HG03097 (cell line): ENCODE data around the gene ENPP5.
A peak's percentile ranks its signal among the peaks of the same experiment; 100 is the strongest.
"Not testable (repeated sequence)": the region's sequence is repeated elsewhere in the genome, so short reads cannot be mapped to it uniquely, and the experiment has no call there.

Source experiments
- ATAC-seq: cut with Tn5 transposase; IDR thresholded peaks from one replicate; pipeline ENCODE4 v1.9.1; 2021; ENCODE audit not compliant: unreplicated experiment, low FRiP score

Gene ENPP5

DNA sequence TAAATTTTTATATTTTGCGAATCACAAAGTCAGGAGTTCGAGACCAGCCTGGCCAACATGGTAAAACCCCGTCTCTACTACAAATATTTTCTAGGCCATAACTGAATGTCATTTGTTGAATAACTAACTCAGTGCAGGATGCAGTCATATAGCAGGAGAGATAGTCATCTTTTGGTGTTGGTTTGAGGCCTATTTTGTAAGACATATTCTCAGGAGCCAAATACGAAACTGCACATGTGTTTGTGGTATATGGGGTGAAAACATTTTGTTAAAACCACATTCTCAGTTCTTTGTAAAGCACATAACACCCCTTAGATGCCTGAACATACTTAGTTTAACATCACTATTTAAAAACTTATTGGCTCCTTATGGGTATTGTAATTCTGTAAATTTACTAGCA is 4.7 kb upstream of the ENPP5 start:
- peak; percentile 91 for ATAC-seq

DNA sequence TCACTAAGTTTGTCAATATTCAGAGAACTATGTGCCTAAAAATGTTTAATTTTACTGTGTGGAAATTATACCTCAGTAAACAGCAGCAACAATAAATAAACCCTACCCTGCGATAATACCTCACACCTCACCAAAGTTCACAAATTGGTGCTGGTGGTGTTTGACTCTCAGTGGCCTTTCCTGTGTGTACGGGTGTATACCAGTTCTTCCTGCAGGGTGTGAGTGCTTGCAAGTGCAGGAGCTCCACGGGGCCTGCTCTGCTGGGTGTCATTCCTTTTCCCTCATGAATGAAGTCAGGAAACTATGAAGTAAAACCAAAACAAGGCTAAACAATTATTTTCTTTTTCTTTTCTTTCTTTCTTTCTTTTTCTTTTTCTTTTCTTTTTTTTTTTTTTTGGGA is 4.1 kb upstream of the ENPP5 start:
- ATAC-seq, result no peak

DNA sequence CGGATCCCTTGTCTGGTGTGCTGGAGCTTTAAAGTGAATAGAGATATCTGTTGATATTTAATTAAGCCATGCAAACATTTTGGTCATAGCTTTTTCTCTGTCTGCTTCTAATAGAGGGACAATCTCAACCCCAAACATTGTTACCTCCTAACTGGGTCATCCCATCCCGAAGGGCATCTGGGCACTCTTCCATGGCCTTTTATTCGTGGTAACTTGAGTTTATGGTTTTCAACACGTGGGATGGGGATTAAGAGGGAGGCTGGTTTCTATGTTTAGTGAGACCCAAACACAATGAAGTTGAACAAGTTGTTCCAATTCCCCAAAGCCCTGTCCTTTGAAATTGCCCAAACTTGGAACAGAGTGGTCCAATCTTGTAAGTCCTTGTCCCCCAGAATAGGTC is 1.4 kb upstream of the ENPP5 start:
- ATAC-seq, result no peak

DNA sequence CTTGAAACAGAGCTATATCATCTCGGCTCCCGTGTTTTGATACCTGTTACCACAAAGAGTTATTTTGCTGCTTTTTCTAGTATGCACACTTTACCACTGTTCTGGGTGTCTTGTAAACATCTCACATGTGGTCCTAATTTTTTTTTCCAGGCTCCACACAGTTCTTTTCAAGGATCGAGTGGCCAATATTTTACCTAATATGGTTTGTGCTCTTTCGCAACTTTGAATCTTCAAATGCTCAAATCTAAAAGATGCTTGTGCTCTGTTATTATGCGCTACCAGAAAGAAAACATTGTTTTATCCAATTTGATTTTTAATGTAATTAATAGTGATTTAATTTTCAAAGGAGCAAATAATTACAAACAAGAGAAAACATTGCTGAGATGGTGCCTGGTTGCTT is 10.7 kb downstream of the ENPP5 start:
- ATAC-seq, result no peak

DNA sequence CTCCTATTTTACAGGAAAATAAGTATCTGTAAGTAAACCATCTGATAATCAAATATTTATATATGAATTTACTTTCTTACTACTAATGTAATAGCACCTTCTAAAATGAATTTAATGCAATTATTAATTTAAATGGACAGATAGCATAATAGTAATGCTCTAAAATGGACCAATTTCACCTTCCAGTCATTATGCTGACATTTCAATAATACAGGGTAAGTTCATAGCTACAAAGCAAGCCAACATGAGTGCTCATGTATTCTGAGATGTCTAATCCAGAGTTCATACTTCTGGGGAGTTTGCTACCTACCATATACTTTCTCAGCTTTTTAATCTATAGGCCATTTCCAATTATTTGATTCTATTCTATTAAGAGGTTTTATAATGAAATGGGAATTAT is 11.6 kb downstream of the ENPP5 start:
- ATAC-seq, result no peak

DNA sequence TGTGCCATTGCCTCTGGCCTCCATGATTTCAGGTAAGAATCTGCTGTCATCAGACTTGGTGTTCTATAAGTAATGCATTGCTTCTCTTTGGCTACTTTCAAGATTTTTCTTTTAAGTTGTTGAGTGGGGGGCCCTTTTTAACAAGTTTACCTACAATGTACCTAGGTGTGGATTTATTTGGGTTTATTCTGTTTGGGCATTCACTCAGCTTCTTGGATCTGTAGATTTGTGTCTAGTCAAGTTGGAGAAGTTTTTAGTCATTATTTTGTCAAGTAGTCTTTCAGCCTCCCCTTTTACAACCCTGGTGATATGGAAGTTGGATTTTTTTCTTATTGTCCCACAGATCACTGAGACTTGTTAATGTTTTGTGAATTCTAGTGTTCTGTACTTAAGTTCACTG is 14.1 kb downstream of the ENPP5 start:
- ATAC-seq, result no peak

DNA sequence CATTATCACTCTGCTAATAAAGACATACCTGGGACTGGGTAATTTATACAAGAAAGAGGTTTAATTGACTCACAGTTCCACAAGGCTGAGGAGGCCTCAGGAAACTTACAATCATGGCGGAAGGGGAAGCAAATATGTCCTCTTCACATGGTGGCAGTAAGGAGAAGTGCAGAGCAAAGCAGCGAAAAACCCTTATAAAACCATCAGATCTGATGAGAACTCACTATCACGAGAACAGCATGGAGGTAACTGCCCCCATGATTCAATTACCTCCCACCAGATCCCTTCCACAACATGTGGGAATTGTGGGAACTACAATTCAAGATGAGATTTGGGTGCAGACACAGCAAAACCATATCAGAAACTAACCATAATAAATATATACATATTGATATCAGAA is 21.7 kb downstream of the ENPP5 start:
- ATAC-seq, result not testable (repeated sequence)

DNA sequence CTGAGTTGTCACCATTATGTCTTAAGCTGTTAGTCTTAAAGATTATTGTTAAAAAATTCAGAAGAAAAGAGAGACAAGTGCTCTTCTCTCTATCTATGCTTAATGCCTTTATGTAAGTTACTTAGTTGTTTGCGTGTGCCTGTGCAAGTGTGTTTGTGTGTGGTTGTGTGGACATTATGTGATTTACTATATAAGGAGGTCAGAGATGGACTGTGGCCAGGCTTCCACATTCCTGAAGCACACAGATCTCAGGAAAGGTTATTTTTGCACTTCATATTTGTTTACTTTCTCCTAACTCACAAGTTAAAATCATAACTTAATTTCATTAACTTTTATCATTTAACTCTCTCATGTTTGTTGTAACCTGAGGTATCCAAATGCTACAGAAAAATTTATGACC is 26.5 kb downstream of the ENPP5 start:
- no peak for ATAC-seq

DNA sequence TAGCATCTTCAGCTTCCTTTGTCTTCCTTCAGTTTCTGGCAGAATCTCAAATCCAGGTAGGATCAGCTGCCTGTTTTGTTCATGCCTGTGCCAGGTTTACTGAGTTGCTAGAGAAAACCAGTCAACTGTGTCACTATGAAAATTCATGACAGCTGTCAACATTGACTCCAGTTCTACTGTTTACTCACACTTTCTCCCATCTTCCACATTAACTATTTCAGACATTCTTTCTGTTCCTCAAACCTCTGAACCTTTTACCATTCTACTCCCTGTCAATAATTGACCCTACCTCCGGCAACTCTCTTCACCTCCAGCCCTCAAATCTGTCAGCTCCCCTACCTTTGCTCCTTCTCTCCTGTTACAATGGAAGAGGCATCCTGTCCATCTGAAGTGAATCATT is 32.5 kb downstream of the ENPP5 start:
- peak; percentile 84 for ATAC-seq

DNA sequence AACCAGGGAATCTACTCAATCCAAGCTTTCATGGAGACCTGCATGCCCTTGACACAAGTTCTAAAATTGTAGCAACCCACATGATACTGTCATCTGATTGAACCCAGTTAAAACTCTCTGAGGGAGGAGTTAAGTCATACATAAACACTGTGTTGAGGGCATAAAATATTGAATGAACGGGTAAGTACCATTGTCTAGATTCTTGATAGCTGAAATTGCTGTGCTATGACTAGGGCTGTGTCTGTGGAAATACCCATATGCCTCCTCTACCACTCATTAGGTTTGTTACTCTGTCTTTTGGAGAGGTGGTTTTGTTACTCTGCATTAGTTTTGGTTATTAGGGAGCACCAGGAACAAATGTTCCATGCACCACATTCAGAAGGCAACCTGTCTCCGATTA is 33.4 kb downstream of the ENPP5 start:
- ATAC-seq, result no peak

DNA sequence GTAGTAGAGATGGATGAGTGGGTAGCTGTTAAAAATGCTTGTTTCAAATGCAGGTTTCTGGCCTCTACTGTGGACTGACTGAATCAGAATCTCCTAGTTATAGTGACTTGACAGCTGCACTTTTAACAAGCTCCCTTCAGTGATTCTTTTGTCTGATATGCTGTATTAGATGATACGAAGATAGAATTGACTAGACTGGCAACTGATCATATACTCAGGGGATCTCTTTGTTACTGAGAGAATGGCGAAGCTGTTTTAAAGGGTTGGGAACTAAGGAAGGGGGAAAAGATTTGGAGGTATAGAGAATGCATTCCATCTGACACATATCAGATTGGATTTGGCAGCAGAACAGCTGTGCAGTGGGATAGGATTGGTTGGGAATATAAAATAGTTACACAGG is 33.9 kb downstream of the ENPP5 start:
- ATAC-seq, result no peak

DNA sequence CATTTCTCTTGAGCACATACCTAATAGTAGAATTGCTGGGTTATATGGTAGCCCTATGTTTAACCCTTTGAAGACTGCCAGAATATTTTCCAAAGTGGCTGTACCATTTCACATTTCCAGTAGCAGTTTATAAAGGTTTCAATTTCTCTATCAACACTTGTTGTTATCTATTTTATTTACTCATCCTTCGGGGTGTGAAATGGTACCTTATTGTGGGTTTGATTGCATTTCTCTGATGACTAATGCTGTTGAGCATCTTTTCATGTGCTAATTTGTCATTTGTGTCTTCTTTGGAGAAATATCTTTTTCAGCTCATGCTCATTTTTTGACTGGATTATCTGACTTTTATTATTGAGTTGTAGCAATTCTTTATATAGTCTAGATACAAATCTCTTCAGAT is 35.6 kb downstream of the ENPP5 start:
- ATAC-seq, result no peak

DNA sequence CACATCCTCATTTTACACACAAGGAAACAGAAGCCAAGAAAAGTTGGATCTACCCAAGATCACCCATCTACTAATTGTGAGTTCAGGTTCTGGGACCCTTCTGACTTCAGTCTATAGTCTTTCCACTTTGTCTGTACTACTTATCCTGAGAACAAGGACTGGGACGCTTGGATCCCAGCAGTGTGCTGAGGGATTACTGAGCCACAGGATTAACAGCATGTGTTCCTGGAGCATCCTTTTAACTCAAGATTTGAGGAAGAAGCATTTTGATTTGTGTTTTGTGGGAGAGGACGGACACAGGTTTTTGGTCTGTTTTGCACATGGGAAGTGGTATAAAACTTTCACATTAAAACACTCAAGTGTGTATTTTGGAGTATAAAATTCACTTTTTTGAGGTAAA is 36.6 kb downstream of the ENPP5 start:
- no peak for ATAC-seq

DNA sequence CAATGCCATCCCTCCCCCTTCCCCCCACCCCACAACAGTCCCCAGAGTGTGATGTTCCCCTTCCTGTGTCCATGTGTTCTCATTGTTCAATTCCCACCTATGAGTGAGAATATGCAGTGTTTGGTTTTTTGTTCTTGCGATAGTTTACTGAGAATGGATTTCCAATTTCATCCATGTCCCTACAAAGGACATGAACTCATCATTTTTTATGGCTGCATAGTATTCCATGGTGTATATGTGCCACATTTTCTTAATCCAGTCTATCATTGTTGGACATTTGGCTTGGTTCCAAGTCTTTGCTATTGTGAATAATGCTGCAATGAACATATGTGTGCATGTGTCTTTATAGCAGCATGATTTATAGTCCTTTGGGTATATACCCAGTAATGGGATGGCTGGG is 39.5 kb downstream of the ENPP5 start:
- ATAC-seq, result not testable (repeated sequence)

DNA sequence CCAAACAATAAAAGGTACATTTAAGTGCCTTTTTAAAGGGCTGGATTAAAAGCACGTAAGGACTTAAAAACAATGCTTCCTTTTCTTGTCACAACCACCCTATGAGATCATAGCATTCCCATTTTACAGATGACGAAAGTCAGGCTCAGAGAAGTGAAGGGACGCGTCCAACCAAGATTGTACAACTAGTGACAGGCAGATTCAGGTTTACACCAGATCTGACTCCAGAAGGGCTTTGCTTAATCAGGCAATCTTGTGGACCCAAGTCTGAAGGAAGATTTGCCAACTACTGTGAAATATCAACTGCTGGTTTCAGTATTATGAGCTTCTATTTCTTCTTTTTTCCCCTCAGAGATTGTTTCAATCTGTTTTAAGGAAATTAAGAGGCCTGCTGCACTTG is 40.1 kb downstream of the ENPP5 start:
- ATAC-seq, result no peak

DNA sequence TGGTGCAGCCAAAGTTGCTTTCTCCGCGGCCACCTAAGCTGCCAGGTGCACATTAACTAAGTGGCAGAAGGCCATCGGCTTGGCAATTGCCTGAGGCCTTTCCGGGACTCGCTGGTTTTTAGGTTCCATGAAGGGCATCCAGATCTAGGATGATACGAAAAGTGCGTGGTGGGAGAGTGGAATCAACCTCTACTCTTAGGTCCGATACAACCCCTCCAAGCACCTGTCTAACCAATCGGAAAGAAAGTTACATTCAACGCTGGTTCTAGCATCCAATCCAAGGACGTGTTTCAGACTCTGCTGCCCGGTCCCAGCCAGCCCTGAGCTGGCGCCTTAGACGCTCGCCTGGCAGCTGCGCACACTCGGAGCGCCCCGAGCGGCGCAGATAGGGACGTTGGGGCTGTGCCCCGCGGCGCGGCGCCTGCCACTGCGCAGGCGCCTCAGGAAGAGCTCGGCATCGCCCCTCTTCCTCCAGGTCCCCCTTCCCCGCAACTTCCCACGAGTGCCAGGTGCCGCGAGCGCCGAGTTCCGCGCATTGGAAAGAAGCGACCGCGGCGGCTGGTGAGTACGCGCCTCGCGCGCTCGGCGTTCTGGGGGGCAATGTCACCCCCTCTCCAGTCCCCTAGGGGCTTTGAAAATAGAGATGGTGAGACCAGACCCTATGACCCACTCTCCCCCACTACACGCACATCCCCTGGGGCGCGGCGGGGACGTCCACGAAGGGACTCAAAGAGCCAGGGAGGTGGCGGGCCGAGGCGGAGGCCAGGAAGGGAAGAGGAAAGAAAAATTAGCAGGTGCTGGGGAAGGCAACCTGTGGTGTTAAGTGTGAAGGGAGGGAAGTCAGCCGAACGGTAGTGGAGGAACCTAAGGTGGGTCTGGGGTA is 40.9 kb downstream of the ENPP5 start, which contains the start of gene ENPP4:
ENPP4 (plus strand) TSS at position 361 of the 883 bp plus-strand sequence. CDS start 9,595 bp downstream, outside the sequence.
- ATAC-seq, result peak; percentile 98

DNA sequence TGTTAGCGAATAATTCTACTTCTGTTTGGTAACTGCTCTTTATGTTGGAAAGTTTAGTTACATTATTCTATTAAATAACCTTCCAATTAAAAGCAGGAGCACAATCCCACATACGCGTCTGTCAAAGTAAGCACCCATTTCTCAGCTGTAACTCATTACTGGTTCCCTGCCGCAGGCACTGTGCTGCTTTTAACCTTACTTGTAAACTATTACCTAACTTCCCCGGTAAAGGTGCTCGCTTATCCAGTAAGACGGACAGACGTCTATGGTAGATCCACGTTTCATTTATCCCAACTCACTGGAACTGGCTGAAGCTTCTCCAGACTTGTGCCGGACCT is 41.5 kb downstream of the ENPP5 start:
- ATAC-seq, result no peak

DNA sequence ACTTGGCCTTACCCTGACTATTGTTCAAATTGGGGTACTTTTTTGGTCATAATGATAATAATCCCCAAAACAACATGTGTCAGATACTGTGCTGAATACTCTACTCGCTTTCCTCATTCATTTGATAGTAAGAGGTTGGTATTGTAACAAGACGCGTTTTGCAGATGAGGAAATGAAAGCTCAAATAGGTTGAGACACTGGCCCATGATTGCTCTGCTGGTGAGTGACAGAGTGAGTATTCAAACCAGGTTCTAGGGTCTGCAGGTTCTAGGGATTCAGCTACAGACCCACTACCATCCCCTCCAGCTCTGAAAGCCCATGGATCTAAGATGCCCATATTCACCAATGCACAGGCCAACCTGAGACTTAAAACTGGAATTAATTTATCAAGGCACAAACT is 42.3 kb downstream of the ENPP5 start:
- no peak for ATAC-seq

DNA sequence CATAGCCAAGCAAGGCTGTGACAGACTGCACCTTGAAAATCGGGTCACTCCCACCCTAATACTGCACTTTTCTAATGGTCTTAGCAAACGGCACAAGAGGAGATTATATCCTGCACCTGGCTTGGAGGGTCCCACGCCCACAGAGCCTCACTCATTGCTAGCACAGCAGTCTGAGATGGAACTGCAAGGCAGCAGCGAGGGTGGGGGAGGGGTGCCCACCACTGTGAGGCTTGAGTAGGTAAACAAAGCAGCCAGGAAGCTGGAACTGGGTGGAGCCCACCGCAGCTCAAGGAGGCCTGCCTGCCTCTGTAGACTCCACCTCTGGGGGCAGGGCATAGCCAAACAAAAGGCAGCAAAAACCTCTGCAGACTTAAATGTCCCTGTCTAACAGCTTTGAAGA is 51.1 kb downstream of the ENPP5 start:
- ATAC-seq, result not testable (repeated sequence)

DNA sequence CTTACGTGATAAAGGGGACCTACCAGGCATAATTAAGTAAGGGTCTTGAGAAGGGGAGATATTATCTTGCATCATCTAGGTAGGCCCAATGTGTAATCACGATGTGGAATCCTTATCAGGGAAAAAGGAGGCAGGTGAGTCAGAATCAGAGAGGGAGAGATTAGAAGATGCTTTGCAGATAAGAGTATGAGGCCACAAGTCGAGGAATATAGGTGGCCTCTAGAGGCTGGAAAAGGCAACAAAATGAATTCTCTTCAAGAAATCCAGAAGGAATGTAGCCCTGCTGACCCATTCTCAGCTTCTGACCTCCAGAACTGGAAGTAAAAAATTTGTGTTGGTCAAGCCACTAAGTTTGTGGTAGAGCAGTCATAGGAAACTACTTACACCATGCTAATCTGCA is 51.9 kb downstream of the ENPP5 start:
- ATAC-seq, result no peak

DNA sequence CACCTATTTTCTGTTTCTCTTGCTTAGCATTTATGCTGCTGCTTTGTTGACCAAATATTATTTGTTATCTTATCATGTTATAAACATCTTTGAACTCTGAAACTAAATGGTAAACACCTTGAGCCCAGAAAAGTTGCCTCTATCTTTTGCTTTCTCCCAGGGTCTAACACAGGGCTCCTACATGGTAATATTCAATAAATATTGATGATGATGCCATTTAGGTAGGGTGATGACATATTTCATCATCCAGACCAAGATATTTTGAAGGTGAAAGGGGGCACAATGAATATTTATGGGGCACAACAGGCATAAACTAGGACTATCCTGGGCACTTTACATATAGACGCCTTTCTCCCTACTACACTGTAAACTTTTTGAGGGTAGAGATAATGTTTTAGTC is 52.6 kb downstream of the ENPP5 start:
- no peak for ATAC-seq

DNA sequence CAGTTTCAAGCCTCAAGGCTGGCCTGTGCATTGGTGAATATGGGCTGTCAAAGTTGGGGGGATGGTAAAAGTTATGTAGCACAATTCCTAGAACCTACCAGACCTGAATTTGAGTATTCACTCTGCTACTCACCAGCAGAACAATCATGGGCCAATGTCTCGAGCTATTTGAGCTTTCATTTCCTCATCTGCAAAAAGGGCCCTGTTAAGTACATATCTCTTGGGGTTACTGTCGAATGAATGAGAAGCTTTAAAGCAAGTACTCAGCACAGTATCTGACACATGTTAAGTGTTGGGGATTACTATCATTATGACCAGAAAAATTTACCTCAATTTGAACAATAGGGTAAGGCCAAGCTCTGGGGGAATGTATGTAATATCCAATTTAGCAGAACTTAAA is 54.5 kb downstream of the ENPP5 start:
- no peak for ATAC-seq

DNA sequence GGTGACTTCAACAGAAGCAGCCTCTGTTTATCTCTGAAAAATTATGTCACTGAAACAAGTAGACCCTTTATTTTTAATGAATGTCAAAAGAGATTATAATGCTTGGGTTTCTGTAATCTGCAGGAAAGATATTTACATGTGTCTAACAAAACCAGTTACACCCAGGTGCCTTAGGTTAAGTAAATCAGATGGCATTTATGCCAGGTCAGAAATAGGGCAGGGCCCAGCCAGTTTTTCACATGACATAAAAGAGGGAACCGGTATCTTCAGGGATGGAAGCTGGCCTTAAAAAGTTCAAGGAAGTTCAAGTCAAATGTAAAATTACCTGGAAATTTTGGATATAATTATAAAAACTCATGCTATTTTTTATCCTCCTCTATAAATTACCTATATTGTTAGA is 55.1 kb downstream of the ENPP5 start:
- no peak for ATAC-seq
